Measurements from ENCODE around the gene TSNAX.

Gene TSNAX

GRCh38 chr1:231550448-231550781 lies 21.9 kb downstream of the TSNAX start:
- Mint-ChIP-seq H3K27me3 (ENCODE audit: low read depth, poor library complexity) (no peaks in the 10 kb centered on the region), H3K27ac (no peak overlapping the region), H3K4me1 (no peaks in the 10 kb centered on the region), H3K36me3 (ENCODE audit: low read depth) (peaks cover 45% of the 10 kb centered on the region), H3K4me3 (no peak overlapping the region), H3K9me3 (no peaks in the 10 kb centered on the region)
- TF ChIP-seq, protein P1, sequence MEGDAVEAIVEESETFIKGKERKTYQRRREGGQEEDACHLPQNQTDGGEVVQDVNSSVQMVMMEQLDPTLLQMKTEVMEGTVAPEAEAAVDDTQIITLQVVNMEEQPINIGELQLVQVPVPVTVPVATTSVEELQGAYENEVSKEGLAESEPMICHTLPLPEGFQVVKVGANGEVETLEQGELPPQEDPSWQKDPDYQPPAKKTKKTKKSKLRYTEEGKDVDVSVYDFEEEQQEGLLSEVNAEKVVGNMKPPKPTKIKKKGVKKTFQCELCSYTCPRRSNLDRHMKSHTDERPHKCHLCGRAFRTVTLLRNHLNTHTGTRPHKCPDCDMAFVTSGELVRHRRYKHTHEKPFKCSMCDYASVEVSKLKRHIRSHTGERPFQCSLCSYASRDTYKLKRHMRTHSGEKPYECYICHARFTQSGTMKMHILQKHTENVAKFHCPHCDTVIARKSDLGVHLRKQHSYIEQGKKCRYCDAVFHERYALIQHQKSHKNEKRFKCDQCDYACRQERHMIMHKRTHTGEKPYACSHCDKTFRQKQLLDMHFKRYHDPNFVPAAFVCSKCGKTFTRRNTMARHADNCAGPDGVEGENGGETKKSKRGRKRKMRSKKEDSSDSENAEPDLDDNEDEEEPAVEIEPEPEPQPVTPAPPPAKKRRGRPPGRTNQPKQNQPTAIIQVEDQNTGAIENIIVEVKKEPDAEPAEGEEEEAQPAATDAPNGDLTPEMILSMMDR (IDR thresholded peaks at IDR 0.05): peak; percentile 46
- no peak for DNase-seq

- H3K4me3 Mint-ChIP-seq: no peak overlapping the region
- H3K27me3 Mint-ChIP-seq (ENCODE audit: low read depth, poor library complexity): no peaks in the 10 kb centered on the region
- no peak for DNase-seq
- no peaks in the 10 kb centered on the region for H3K9me3 Mint-ChIP-seq
- TF ChIP-seq, protein P1 (IDR thresholded peaks at IDR 0.05): no peak
- H3K27ac Mint-ChIP-seq: no peak overlapping the region
- no peaks in the 10 kb centered on the region for H3K4me1 Mint-ChIP-seq
- H3K36me3 Mint-ChIP-seq (ENCODE audit: low read depth): peaks cover 36% of the 10 kb centered on the region
Observed at GRCh38 chr1:231553320-231553719, 24.9 kb downstream of the TSNAX start.

DNA sequence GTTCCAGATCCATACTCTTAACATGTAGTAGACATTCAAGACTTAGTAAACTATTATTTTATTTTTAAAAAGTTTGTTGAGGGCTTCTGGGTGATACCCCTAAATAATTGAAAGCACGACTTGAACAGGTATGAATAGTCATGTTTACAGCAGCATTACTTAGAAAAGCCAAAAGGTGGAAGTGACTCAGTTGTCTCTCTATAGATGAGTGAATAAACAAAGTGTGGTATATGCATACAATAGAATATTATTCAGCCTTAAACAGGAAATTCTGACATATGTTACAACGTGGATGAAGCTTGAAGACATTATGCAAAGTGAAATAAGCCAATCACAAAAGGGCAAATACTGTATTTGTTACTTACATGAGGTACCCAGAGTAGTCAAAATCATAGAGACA lies 26.5 kb downstream of the TSNAX start:
- H3K27me3 Mint-ChIP-seq (ENCODE audit: low read depth, poor library complexity): no peaks in the 10 kb centered on the region
- H3K4me3 Mint-ChIP-seq: no peak overlapping the region
- no peaks in the 10 kb centered on the region for H3K9me3 Mint-ChIP-seq
- H3K4me1 Mint-ChIP-seq: no peaks in the 10 kb centered on the region
- H3K36me3 Mint-ChIP-seq (ENCODE audit: low read depth): peaks cover 43% of the 10 kb centered on the region
- TF ChIP-seq, protein P1 (IDR thresholded peaks at IDR 0.05): no peak
- no peak for DNase-seq
- no peak overlapping the region for H3K27ac Mint-ChIP-seq

DNA sequence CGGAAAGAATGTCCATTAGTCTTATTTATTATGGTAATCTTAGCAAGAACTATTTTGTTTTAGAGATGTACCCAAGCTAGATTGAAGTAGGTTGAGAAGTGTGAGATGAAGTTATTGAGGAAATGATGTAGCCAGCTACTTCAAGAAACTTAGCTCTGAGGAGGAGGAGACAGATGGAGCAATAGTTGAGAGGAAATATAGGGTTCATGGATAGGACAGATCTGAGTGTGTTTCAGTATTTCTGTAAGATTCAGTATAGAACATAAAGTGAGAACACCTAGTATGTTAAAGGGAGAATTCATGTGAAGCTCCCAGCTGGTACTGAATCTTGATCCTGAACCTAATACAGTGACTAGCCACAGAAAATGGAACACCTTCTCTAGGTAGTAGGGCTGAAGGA lies 28.9 kb downstream of the TSNAX start:
- Mint-ChIP-seq H3K9me3 (no peaks in the 10 kb centered on the region), H3K36me3 (ENCODE audit: low read depth) (peaks cover 50% of the 10 kb centered on the region), H3K4me1 (no peaks in the 10 kb centered on the region), H3K4me3 (no peak overlapping the region), H3K27ac (peak overlapping the region; percentile 17), H3K27me3 (ENCODE audit: low read depth, poor library complexity) (no peaks in the 10 kb centered on the region)
- DNase-seq: no peak
- TF ChIP-seq, protein P1 (IDR thresholded peaks at IDR 0.05): no peak

- TF ChIP-seq, protein P1 (IDR thresholded peaks at IDR 0.05): no peak
- DNase-seq: no peak
- no peaks in the 10 kb centered on the region for H3K27me3 Mint-ChIP-seq (ENCODE audit: low read depth, poor library complexity)
- H3K27ac Mint-ChIP-seq: no peak overlapping the region
- no peaks in the 10 kb centered on the region for H3K4me1 Mint-ChIP-seq
- H3K9me3 Mint-ChIP-seq: no peaks in the 10 kb centered on the region
- peaks cover 50% of the 10 kb centered on the region for H3K36me3 Mint-ChIP-seq (ENCODE audit: low read depth)
- H3K4me3 Mint-ChIP-seq: no peak overlapping the region
Observed at GRCh38 chr1:231557898-231558707, 29.6 kb downstream of the TSNAX start.

DNA sequence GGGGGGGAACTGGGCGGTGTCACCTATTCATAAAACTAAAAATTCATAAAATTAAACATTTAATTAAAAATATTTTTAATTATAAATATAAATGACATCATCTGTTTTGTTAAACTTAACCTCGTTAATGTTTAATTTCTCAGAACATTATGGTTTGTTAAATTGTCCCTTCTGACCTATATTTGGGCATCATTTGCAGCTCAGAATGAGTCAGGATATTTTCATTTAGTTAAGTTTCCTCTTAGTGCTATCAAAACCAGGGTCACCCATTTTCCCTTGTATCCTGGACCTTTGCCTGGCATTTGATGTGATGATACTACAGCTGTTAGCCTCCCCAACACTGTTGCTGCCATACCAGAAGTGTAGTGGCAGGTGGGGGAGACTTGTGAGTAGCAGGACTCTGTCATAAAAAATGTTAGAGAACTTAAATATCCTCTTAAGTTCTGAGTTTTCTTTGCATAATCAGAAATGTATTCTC lies 30.3 kb downstream of the TSNAX start:
- no peaks in the 10 kb centered on the region for H3K4me1 Mint-ChIP-seq
- no peak for DNase-seq
- H3K4me3 Mint-ChIP-seq: no peak overlapping the region
- no peak overlapping the region for H3K27ac Mint-ChIP-seq
- TF ChIP-seq, protein P1 (IDR thresholded peaks at IDR 0.05): no peak
- no peaks in the 10 kb centered on the region for H3K9me3 Mint-ChIP-seq
- no peaks in the 10 kb centered on the region for H3K27me3 Mint-ChIP-seq (ENCODE audit: low read depth, poor library complexity)
- H3K36me3 Mint-ChIP-seq (ENCODE audit: low read depth): peaks cover 51% of the 10 kb centered on the region

Data from nephron progenitor cell (in vitro differentiated cells).